IMR-90 (cell line): ENCODE measurements around the gene KRT5. TPM values are rescaled to one million over a fixed set of nuclear protein-coding genes. Genes with fewer than 3 reads are reported as not detected.

Experiments used
- ATAC-seq: fragments of 200-7000 bp; cut with Tn5 transposase; 2 replicates; pipeline ENCODE4 v1.9.1; 2020; ENCODE audit warnings: low read depth, mild to moderate bottlenecking, moderate library complexity
- Bru-seq: library from RNA; stranded (reverse); fragments of 400-500 nt; gene quantifications from one replicate; lab custom pipeline; 2021; lab: Mats Ljungman, UMichigan
- BruChase-seq, 2 experiments: library from RNA; stranded (reverse); fragments of 400-500 nt; gene quantifications; one replicate each; lab custom pipeline; 2021; lab: Mats Ljungman, UMichigan
- BruUV-seq: library from RNA; stranded (reverse); fragments of 400-500 nt; replicated peaks from 2 replicates; lab custom pipeline; 2021; lab: Mats Ljungman, UMichigan
- CTCF ChIA-PET: fragments of 300-600 bp; formaldehyde crosslinking; extraction: SDS; loops from one replicate; lab custom pipeline; 2021; ENCODE audit warnings: antibody characterized with exemption; lab: Yijun Ruan, JAX
- POLR2A ChIA-PET: fragments of 300-600 bp; sonication (Branson Sonifier 250); formaldehyde crosslinking; loops from one replicate; lab custom pipeline; 2022; ENCODE audit warnings: antibody characterized with exemption; ENCODE audit not compliant: unreplicated experiment; lab: Charles Lee
- DNase-seq: peaks from one replicate; pipeline ENCODE4 v3.0.0; 2013
- H2AFZ ChIP-seq: replicated peaks from 2 replicates; pipeline ENCODE3; 2013; ENCODE audit warnings: low read length, mild to moderate bottlenecking; ENCODE audit not compliant: poor library complexity
- H2AK5ac ChIP-seq: 2 replicates; pipeline ENCODE4 v1.6.1; 2013; ENCODE audit warnings: low read depth, low read length, inconsistent platforms
- H2AK9ac ChIP-seq: replicated peaks from 2 replicates; pipeline ENCODE3; 2013; ENCODE audit warnings: mild to moderate bottlenecking, low read depth, low read length, moderate library complexity; ENCODE audit not compliant: poor library complexity
- H2BK120ac ChIP-seq: 2 replicates; pipeline ENCODE4 v1.6.1; 2013; ENCODE audit warnings: low read depth, low read length, inconsistent platforms
- H2BK15ac ChIP-seq: 3 replicates; pipeline ENCODE4 v1.6.1; 2013; ENCODE audit warnings: low read depth, low read length, inconsistent platforms
- H2BK20ac ChIP-seq: 2 replicates; pipeline ENCODE4 v1.6.1; 2013; ENCODE audit warnings: low read depth, mild to moderate bottlenecking, inconsistent platforms, low read length, moderate library complexity
- H2BK5ac ChIP-seq: 2 replicates; pipeline ENCODE4 v1.6.1; 2013; ENCODE audit warnings: mild to moderate bottlenecking, low read depth, low read length, inconsistent platforms; ENCODE audit not compliant: poor library complexity, severe bottlenecking
- H3K14ac ChIP-seq: replicated peaks from 2 replicates; pipeline ENCODE4 v1.6.1; 2013; ENCODE audit warnings: low read depth, low read length, inconsistent platforms
- H3K18ac ChIP-seq: 2 replicates; pipeline ENCODE4 v1.6.1; 2013; ENCODE audit warnings: low read depth, low read length, control low read depth
- H3K23ac ChIP-seq: 2 replicates; pipeline ENCODE4 v1.6.1; 2013; ENCODE audit warnings: low read depth, low read length, inconsistent platforms
- H3K27ac ChIP-seq: 2 replicates; pipeline ENCODE4 v1.5.1; 2013; ENCODE audit warnings: mild to moderate bottlenecking, control low read depth, low read length; ENCODE audit not compliant: insufficient read depth
- H3K27me3 ChIP-seq: 2 replicates; pipeline ENCODE4 v1.6.1; 2013; ENCODE audit warnings: low read length; ENCODE audit not compliant: control insufficient read depth, insufficient read depth
- H3K36me3 ChIP-seq: 2 replicates; pipeline ENCODE4 v1.6.1; 2013; ENCODE audit warnings: low read length, mixed read lengths; ENCODE audit not compliant: control insufficient read depth, insufficient read depth
- H3K4ac ChIP-seq: 2 replicates; pipeline ENCODE4 v1.6.1; 2013; ENCODE audit warnings: low read depth, low read length, inconsistent platforms
- H3K4me1 ChIP-seq: 2 replicates; pipeline ENCODE4 v1.6.1; 2013; ENCODE audit warnings: low read length, mixed read lengths; ENCODE audit not compliant: control insufficient read depth, insufficient read depth
- H3K4me2 ChIP-seq: 2 replicates; pipeline ENCODE4 v1.6.1; 2013; ENCODE audit warnings: low read depth, mild to moderate bottlenecking, control low read depth, low read length, moderate library complexity
- H3K4me3 ChIP-seq: 2 replicates; pipeline ENCODE4 v1.5.1; 2013; ENCODE audit warnings: low read depth, mild to moderate bottlenecking, control low read depth, low read length, moderate library complexity; ENCODE audit not compliant: insufficient read depth
- H3K56ac ChIP-seq: 2 replicates; pipeline ENCODE4 v1.6.1; 2013; ENCODE audit warnings: low read length, inconsistent platforms; ENCODE audit not compliant: insufficient read depth; ENCODE audit errors: extremely low read depth
- H3K79me1 ChIP-seq, 2 experiments: 2 replicates each; pipeline ENCODE4 v1.6.1; 2013; ENCODE audit warnings: low read length in 2 of 2, inconsistent platforms in 1 of 2, low read depth in 1 of 2
- H3K9ac ChIP-seq: 2 replicates; pipeline ENCODE4 v1.6.1; 2013; ENCODE audit warnings: low read depth, low read length, control low read depth
- H3K9me1 ChIP-seq: 2 replicates; pipeline ENCODE4 v1.6.1; 2013; ENCODE audit warnings: low read length, inconsistent platforms; ENCODE audit not compliant: insufficient read depth
- H3K9me3 ChIP-seq: 2 replicates; pipeline ENCODE4 v1.6.1; 2013; ENCODE audit warnings: low read length; ENCODE audit not compliant: control insufficient read depth, insufficient read depth
- H4K20me1 ChIP-seq: 2 replicates; pipeline ENCODE4 v1.6.1; 2013; ENCODE audit warnings: low read length, inconsistent platforms; ENCODE audit not compliant: insufficient read depth
- H4K5ac ChIP-seq: 2 replicates; pipeline ENCODE4 v1.6.1; 2013; ENCODE audit warnings: mild to moderate bottlenecking, low read depth, low read length, control low read depth
- H4K8ac ChIP-seq, 2 experiments: 2 replicates each; pipeline ENCODE4 v1.6.1; 2013; ENCODE audit warnings: low read depth in 2 of 2, low read length in 2 of 2, control low read depth in 1 of 2, inconsistent platforms in 1 of 2
- H4K91ac ChIP-seq: 2 replicates; pipeline ENCODE4 v1.6.1; 2013; ENCODE audit warnings: low read depth, low read length, inconsistent platforms; ENCODE audit not compliant: insufficient read depth
- BHLHE40 ChIP-seq: fragments of 150-350 bp; IDR thresholded peaks from 2 replicates; pipeline ENCODE4 v1.6.1; 2016; ENCODE audit warnings: mild to moderate bottlenecking, low read depth, low read length
- CEBPB ChIP-seq: IDR thresholded peaks from 2 replicates; pipeline ENCODE4 v1.6.1; 2012; ENCODE audit warnings: low read depth, low read length, improper control_type of control experiment
- FOS ChIP-seq: fragments of 150-350 bp; IDR thresholded peaks from 2 replicates; pipeline ENCODE4 v1.6.1; 2016; ENCODE audit warnings: low read depth, low read length
- MAFK ChIP-seq: IDR thresholded peaks from 2 replicates; pipeline ENCODE4 v1.6.1; 2012; ENCODE audit warnings: low read depth, low read length, improper control_type of control experiment
- MAZ ChIP-seq: IDR thresholded peaks from 2 replicates; pipeline ENCODE4 v1.6.1; 2012; ENCODE audit warnings: low read depth, mild to moderate bottlenecking, low read length, improper control_type of control experiment, moderate library complexity, borderline replicate concordance
- NFE2L2 ChIP-seq: fragments of 150-350 bp; IDR thresholded peaks from 2 replicates; pipeline ENCODE4 v1.6.1; 2016; ENCODE audit warnings: low read depth, mild to moderate bottlenecking, low read length
- POLR2A ChIP-seq: IDR thresholded peaks from 2 replicates; pipeline ENCODE4 v1.6.1; 2012; ENCODE audit warnings: mild to moderate bottlenecking, low read depth, low read length
- RAD21 ChIP-seq: IDR thresholded peaks from 2 replicates; pipeline ENCODE4 v1.6.1; 2012; ENCODE audit warnings: low read length, improper control_type of control experiment
- RCOR1 ChIP-seq: IDR thresholded peaks from 2 replicates; pipeline ENCODE4 v1.6.1; 2012; ENCODE audit warnings: mild to moderate bottlenecking, low read length, improper control_type of control experiment; ENCODE audit not compliant: insufficient replicate concordance
- RFX5 ChIP-seq: IDR thresholded peaks from 2 replicates; pipeline ENCODE4 v1.8.0; 2012; ENCODE audit warnings: low read depth, mild to moderate bottlenecking, low read length, moderate library complexity
- WGBS, 2 experiments: methylation state at CpG; one replicate each; pipeline versions ENCODE4 v1.1.5 to v1.1.7; 2013; ENCODE audit warnings: missing lambda C conversion rate in 2 of 2; ENCODE audit not compliant: insufficient read length in 1 of 2; ENCODE audit errors: extremely low coverage in 2 of 2; 5-methylcytosine and 5-hydroxymethylcytosine counted together
- dilution Hi-C: fragments of 300-500 bp; cut with HindIII; formaldehyde crosslinking; loops from one replicate; pipeline ENCODE4 v1.14.3; 2018; ENCODE audit warnings: low sequenced_read_pairs; ENCODE audit not compliant: unreplicated experiment
- in situ Hi-C: fragments of 300-500 bp; cut with MboI; formaldehyde crosslinking; loops from 3 replicates; pipeline ENCODE4 v1.14.3; 2019; ENCODE audit warnings: low sequenced_read_pairs, inconsistent platforms, mixed read lengths
- intact Hi-C: fragments of 100-400 bp; cut with micrococcal nuclease; formaldehyde crosslinking; loops from 2 replicates; pipeline ENCODE4 v1.10.0; 2022
- long read RNA-seq: library from polyadenylated mRNA; unstranded; transcript quantifications from one replicate; pipeline ENCODE4 v2.0.0, GENCODE V29; 2021; ENCODE audit not compliant: unreplicated experiment
- polyA plus RNA-seq, 3 experiments: library from polyadenylated mRNA; depleted of rRNA; stranded (reverse); fragments of >200 nt; gene quantifications; 2 replicates each; pipeline ENCODE4 v1.2.3, GENCODE V29; 2012; ENCODE audit warnings: low replicate concordance in 1 of 3
- total RNA-seq: library from RNA; depleted of rRNA; stranded (reverse); fragments of >200 nt; gene quantifications from 2 replicates; pipeline ENCODE4 v1.2.3, GENCODE V29; 2012; rRNA removed
- TF ChIP-seq, protein P1 (sequence below): fragments of 150-350 bp; IDR thresholded peaks from 2 replicates; pipeline ENCODE4 v1.6.1; 2016; ENCODE audit warnings: low read depth, mild to moderate bottlenecking, low read length, moderate library complexity, borderline replicate concordance
- TF ChIP-seq, protein P2 (sequence below): conservative IDR thresholded peaks from 2 replicates; pipeline ENCODE4 v1.5.1; 2012; ENCODE audit warnings: mild to moderate bottlenecking, low read depth, low read length, improper control_type of control experiment
- TF ChIP-seq, protein P3 (sequence below): fragments of 150-350 bp; IDR thresholded peaks from 2 replicates; pipeline ENCODE4 v1.6.1; 2017; ENCODE audit warnings: mild to moderate bottlenecking, antibody characterized with exemption, low read length, low read depth

Gene KRT5
- total RNA-seq = not detected in 2 replicates
- not detected in 2 replicates for polyA plus RNA-seq (2012; rRNA removed)
- polyA plus RNA-seq (2012; cell fraction: cytosol; rRNA removed) = not detected in 2 replicates
- not detected in 2 replicates for polyA plus RNA-seq (2012; cell fraction: nucleus; rRNA removed; ENCODE audit: low replicate concordance)
- Bru-seq, nascent RNA = not detected
- not detected for BruChase-seq, experiment 1, labeled RNA remaining after a 6-hour chase
- BruChase-seq, experiment 2, labeled RNA remaining after a 2-hour chase = not detected
- long read RNA-seq = 0 reads

DNA sequence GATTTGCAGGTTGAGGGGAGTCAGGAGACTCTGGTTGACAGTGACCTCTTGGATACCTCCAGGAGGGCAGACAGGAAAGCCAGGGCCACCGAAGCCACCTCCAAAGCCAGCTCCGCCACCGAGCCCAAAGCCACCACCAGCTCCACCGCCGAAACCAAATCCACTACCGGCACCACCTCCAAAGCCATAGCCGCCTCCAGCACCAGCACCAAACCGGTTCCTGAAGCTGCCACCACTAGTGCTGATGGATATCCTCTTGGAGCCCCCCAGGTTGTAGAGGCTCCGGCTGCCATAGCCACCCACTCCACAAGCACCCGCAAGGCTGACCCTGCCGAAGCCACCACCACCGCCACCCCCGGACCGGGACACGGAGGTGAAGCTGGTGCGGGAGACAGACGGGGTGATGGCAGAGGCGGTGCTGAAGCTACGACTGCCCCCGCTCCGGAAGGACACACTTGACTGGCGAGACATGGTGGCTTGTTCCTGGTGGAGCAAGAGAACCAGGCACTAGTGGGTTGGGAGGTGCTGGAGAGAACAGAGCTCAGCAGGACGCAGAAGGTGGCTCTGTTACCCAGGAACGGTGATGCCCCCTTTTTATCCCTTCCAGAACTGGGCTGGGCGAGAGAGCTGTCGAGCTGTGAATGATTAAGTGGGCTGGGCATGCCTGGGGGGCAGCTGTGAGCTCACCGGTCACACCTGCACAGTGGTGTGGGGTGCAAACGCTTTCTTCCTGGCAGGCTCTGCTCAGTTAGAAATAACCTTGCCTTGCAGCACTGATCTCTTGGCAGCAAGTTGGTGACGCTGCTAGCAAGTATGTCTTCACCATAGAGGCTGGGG is at the start of gene KRT5:
Gene KRT5, minus strand, starts transcription at position 569 of the 837 bp plus-strand sequence. Its CDS starts 98 bp downstream, at position 471.
- Histone ChIP-seq H4K5ac (no peak within 1 kb of the TSS), H3K56ac (no peak within 1 kb of the TSS), H3K9ac (no peak within 1 kb of the TSS), H3K18ac (no peak within 1 kb of the TSS), H3K27ac (no peak within 1 kb of the TSS), H3K27me3 (peaks cover 38% of the 10 kb centered on the region), H3K4me1 (no peaks in the 10 kb centered on the region), H3K36me3 (no peaks in the 10 kb centered on the region), H4K8ac (no peak within 1 kb of the TSS), H2BK120ac (no peak within 1 kb of the TSS), H3K9me1 (no peaks in the 10 kb centered on the region), H2BK20ac (no peak within 1 kb of the TSS), H3K23ac (no peak within 1 kb of the TSS), H2AK9ac (no peak within 1 kb of the TSS), H2BK5ac (no peak within 1 kb of the TSS), H3K79me1 (no peaks in the 10 kb centered on the region), H2AFZ (no peak within 1 kb of the TSS), H3K4me2 (no peak within 1 kb of the TSS), H4K91ac (no peak within 1 kb of the TSS), H3K4ac (no peak within 1 kb of the TSS), H2BK15ac (no peak within 1 kb of the TSS), H3K14ac (no peak within 1 kb of the TSS), H3K9me3 (no peaks in the 10 kb centered on the region), H2AK5ac (no peak within 1 kb of the TSS), H3K4me3 (no peak within 1 kb of the TSS), H4K20me1 (no peaks in the 10 kb centered on the region; the same call in 1 of the 2 replicates)
- no peak for DNase-seq
- no peak for ATAC-seq
- no TSS peak for BruUV-seq
- TF ChIP-seq NFE2L2 (no peak), BHLHE40 (no peak), FOS (no peak), MAZ (no peak), RCOR1 (no peak), CEBPB (no peak), MAFK (no peak), POLR2A (no peak), RFX5 (no peak), RAD21 (no peak)
- TF ChIP-seq, protein P1, sequence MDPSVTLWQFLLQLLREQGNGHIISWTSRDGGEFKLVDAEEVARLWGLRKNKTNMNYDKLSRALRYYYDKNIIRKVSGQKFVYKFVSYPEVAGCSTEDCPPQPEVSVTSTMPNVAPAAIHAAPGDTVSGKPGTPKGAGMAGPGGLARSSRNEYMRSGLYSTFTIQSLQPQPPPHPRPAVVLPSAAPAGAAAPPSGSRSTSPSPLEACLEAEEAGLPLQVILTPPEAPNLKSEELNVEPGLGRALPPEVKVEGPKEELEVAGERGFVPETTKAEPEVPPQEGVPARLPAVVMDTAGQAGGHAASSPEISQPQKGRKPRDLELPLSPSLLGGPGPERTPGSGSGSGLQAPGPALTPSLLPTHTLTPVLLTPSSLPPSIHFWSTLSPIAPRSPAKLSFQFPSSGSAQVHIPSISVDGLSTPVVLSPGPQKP = no peak
- TF ChIP-seq, protein P2, sequence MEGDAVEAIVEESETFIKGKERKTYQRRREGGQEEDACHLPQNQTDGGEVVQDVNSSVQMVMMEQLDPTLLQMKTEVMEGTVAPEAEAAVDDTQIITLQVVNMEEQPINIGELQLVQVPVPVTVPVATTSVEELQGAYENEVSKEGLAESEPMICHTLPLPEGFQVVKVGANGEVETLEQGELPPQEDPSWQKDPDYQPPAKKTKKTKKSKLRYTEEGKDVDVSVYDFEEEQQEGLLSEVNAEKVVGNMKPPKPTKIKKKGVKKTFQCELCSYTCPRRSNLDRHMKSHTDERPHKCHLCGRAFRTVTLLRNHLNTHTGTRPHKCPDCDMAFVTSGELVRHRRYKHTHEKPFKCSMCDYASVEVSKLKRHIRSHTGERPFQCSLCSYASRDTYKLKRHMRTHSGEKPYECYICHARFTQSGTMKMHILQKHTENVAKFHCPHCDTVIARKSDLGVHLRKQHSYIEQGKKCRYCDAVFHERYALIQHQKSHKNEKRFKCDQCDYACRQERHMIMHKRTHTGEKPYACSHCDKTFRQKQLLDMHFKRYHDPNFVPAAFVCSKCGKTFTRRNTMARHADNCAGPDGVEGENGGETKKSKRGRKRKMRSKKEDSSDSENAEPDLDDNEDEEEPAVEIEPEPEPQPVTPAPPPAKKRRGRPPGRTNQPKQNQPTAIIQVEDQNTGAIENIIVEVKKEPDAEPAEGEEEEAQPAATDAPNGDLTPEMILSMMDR = no peak
- TF ChIP-seq, protein P3, sequence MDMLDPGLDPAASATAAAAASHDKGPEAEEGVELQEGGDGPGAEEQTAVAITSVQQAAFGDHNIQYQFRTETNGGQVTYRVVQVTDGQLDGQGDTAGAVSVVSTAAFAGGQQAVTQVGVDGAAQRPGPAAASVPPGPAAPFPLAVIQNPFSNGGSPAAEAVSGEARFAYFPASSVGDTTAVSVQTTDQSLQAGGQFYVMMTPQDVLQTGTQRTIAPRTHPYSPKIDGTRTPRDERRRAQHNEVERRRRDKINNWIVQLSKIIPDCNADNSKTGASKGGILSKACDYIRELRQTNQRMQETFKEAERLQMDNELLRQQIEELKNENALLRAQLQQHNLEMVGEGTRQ = no peak
- CTCF ChIA-PET = interaction anchor here (0.9 kb wide), 1 partner anchor 13 kb away, joined by 3 read pairs; no protein-coding TSS in a partner anchor
- intact Hi-C loops = no loop called here
- dilution Hi-C loops = no loop called here
- POLR2A ChIA-PET = no interaction called here
- 79% methylated on average over 7 of the region's 29 CpGs; no CpG with 5 or more reads in 1 of the 2 experiments for WGBS, 2 experiments
- in situ Hi-C loops = no loop called here
